GM23338 (cell line): Measurements from ENCODE around the gene CDHR3. TPM values are rescaled to one million over a fixed set of nuclear protein-coding genes. Genes with fewer than 3 reads are reported as not detected.

ENCODE experiments used
- ATAC-seq: fragments of 200-7000 bp; cut with Tn5 transposase; 3 replicates; pipeline ENCODE4 v1.9.1; 2020
- DNase-seq: peaks from one replicate; pipeline ENCODE4 v3.0.0-alpha.2; 2015; ENCODE audit warnings: low spot score
- H2AFZ ChIP-seq: fragments of 200-600 bp; sonication (generic); 2 replicates; pipeline ENCODE4 v1.8.0; 2016; ENCODE audit warnings: antibody characterized with exemption, mild to moderate bottlenecking, moderate library complexity
- H3F3A ChIP-seq: fragments of 200-600 bp; sonication (generic); replicated peaks from 2 replicates; pipeline ENCODE4 v1.8.0; 2017; ENCODE audit warnings: antibody characterized with exemption, mixed run types, low read depth
- H3K27ac ChIP-seq: fragments of 200-600 bp; sonication (generic); 2 replicates; pipeline ENCODE4 v1.6.1; 2016; ENCODE audit warnings: low read depth
- H3K27me3 ChIP-seq: fragments of 200-600 bp; sonication (generic); 2 replicates; pipeline ENCODE4 v1.8.0; 2016; ENCODE audit warnings: mild to moderate bottlenecking, mixed run types, moderate library complexity; ENCODE audit not compliant: insufficient read depth
- H3K36me3 ChIP-seq: fragments of 200-600 bp; sonication (generic); 2 replicates; pipeline ENCODE4 v1.8.0; 2016; ENCODE audit warnings: mild to moderate bottlenecking; ENCODE audit not compliant: insufficient read depth
- H3K4me1 ChIP-seq: fragments of 200-600 bp; sonication (generic); 2 replicates; pipeline ENCODE4 v1.8.0; 2016; ENCODE audit warnings: mild to moderate bottlenecking, moderate library complexity; ENCODE audit not compliant: insufficient read depth
- H3K4me2 ChIP-seq: fragments of 200-600 bp; sonication (generic); 2 replicates; pipeline ENCODE4 v1.7.1; 2017; ENCODE audit warnings: mixed run types
- H3K4me3 ChIP-seq: fragments of 200-600 bp; sonication (generic); 2 replicates; pipeline ENCODE4 v1.6.1; 2016; ENCODE audit warnings: mixed run types
- H3K79me2 ChIP-seq: fragments of 200-600 bp; sonication (generic); replicated peaks from 2 replicates; pipeline ENCODE4 v1.8.0; 2017; ENCODE audit warnings: mild to moderate bottlenecking; ENCODE audit not compliant: insufficient read depth
- H3K9me2 ChIP-seq: fragments of 200-600 bp; sonication (generic); 2 replicates; pipeline ENCODE4 v1.8.0; 2017; ENCODE audit not compliant: insufficient read depth
- H4K20me1 ChIP-seq: fragments of 200-600 bp; sonication (generic); replicated peaks from 2 replicates; pipeline ENCODE4 v1.8.0; 2017; ENCODE audit warnings: mild to moderate bottlenecking; ENCODE audit not compliant: insufficient read depth
- H3K27ac Mint-ChIP-seq: 2 replicates; pipeline ENCODE4 v1.8.0; 2020; ENCODE audit warnings: inconsistent platforms, mild to moderate bottlenecking, moderate library complexity, mixed read lengths
- H3K27me3 Mint-ChIP-seq: 3 replicates; pipeline ENCODE4 v1.8.0; 2022; ENCODE audit warnings: low read depth, mild to moderate bottlenecking, moderate library complexity, mixed read lengths, inconsistent platforms; ENCODE audit not compliant: insufficient read depth, poor library complexity
- H3K36me3 Mint-ChIP-seq: 3 replicates; pipeline ENCODE4 v1.8.0; 2021; ENCODE audit warnings: low read depth, mild to moderate bottlenecking, inconsistent platforms, moderate library complexity, mixed read lengths
- H3K4me1 Mint-ChIP-seq: 3 replicates; pipeline ENCODE4 v1.8.0; 2020; ENCODE audit warnings: mild to moderate bottlenecking, inconsistent platforms, mixed read lengths
- H3K4me3 Mint-ChIP-seq: 3 replicates; pipeline ENCODE4 v1.8.0; 2021; ENCODE audit warnings: moderate library complexity, mild to moderate bottlenecking, inconsistent platforms, mixed read lengths
- H3K9me3 Mint-ChIP-seq: 3 replicates; pipeline ENCODE4 v1.8.0; 2020; ENCODE audit warnings: moderate library complexity, mild to moderate bottlenecking, inconsistent platforms, mixed read lengths
- CREB1 ChIP-seq: fragments of 250-450 bp; sonication (Bioruptor Pico); IDR thresholded peaks from 2 replicates; pipeline ENCODE4 v1.5.0; 2020; ENCODE audit warnings: low read depth, mild to moderate bottlenecking, moderate library complexity
- CTCF ChIP-seq, 2 experiments: fragments of 200-600 bp in 1 of 2; sonication (generic) in 1 of 2; conservative IDR thresholded peaks; 2 replicates each; pipeline versions ENCODE4 v1.5.1 to v1.6.1; 2016 to 2017; ENCODE audit warnings: antibody characterized with exemption in 2 of 2, low read depth in 2 of 2, mild to moderate bottlenecking in 2 of 2, moderate library complexity in 1 of 2
- JUNB ChIP-seq: IDR thresholded peaks from one replicate; pipeline ENCODE4 v1.6.1; 2016; ENCODE audit warnings: antibody characterized with exemption; ENCODE audit not compliant: unreplicated experiment
- NANOG ChIP-seq: IDR thresholded peaks from 2 replicates; pipeline ENCODE4 v1.6.1; 2016; ENCODE audit warnings: antibody characterized with exemption, borderline replicate concordance
- POLR2AphosphoS5 ChIP-seq: IDR thresholded peaks from 2 replicates; pipeline ENCODE4 v1.6.1; 2016; ENCODE audit warnings: antibody characterized with exemption, low read depth
- REST ChIP-seq: IDR thresholded peaks from one replicate; pipeline ENCODE4 v1.6.1; 2018; ENCODE audit warnings: antibody characterized with exemption; ENCODE audit not compliant: unreplicated experiment
- STAT1 ChIP-seq: IDR thresholded peaks from one replicate; pipeline ENCODE4 v1.6.1; 2016; ENCODE audit warnings: antibody characterized with exemption; ENCODE audit not compliant: unreplicated experiment
- ZNF114 ChIP-seq: fragments of 250-450 bp; sonication (Bioruptor Pico); IDR thresholded peaks from 2 replicates; pipeline ENCODE4 v1.5.0; 2020; ENCODE audit warnings: mild to moderate bottlenecking, moderate library complexity
- polyA plus RNA-seq: library from polyadenylated mRNA; unstranded; fragments of >200 nt; fragmentation: Nextera tagmentation; extraction: Ambion mirVana; gene quantifications from 2 replicates; pipeline ENCODE4 v1.2.1, GENCODE V29; 2016
- total RNA-seq: library from RNA; depleted of rRNA; stranded (reverse); fragments of >200 nt; shearing (Covaris generic); gene quantifications from 2 replicates; pipeline ENCODE4 v1.2.3, GENCODE V29; 2014

CDHR3 gene
- total and polyA plus RNA-seq, 2 experiments from 2014 or later = 5.1 to 12.2 TPM

- TF ChIP-seq STAT1 (no peak), ZNF114 (CRISPR knock-in tag) (no peak), JUNB (no peak), CTCF (conservative IDR thresholded peaks at IDR 0.05; ENCODE audit: low read depth in 2 of 2) (no peak), REST (no peak), NANOG (no peak)
These were observed 9.2 kb downstream of the CDHR3 start (continued) for GRCh38 chr7:105972276-105972675.

DNA sequence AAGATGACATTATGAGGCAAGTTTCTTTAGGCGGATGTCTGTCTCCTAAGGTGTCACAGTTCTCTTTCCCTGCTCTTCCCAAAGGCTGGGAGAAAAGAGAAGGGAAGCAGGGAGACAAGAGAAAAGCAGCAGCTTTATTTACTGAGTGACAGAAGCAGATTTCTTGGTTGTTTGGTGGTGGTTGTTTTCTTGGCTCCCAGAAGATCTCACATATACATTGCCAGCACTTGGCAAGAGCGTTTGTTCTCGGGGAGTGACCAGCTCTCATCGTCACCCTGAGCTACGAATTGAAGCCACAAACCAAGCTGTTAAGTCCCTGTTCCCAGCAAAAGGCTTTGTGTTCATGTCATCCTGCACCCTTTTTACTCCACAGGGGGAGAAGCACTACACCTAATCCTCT is 11.4 kb downstream of the CDHR3 start:
- Mint-ChIP-seq H3K4me1 (peaks cover 21% of the 10 kb centered on the region), H3K9me3 (no peaks in the 10 kb centered on the region), H3K4me3 (no peak overlapping the region), H3K36me3 (no peaks in the 10 kb centered on the region), H3K27me3 (no peaks in the 10 kb centered on the region), H3K27ac (no peak overlapping the region)
- H3K4me3 ChIP-seq = no peak overlapping the region
- H3K36me3 ChIP-seq = no peaks in the 10 kb centered on the region
- no peaks in the 10 kb centered on the region for H3F3A ChIP-seq
- H3K79me2 ChIP-seq = no peaks in the 10 kb centered on the region
- no peak overlapping the region for H3K4me2 ChIP-seq
- H3K27ac ChIP-seq = no peak overlapping the region
- ATAC-seq (no peak), DNase-seq (no peak)
- no peaks in the 10 kb centered on the region for H3K4me1 ChIP-seq
- no peaks in the 10 kb centered on the region for H3K27me3 ChIP-seq
- 0 out of 2 replicates have a peak, but pooled peaks cover 5% of the 10 kb centered on the region for H3K9me2 ChIP-seq
- no peaks in the 10 kb centered on the region for H4K20me1 ChIP-seq
- no peak overlapping the region for H2AFZ ChIP-seq
- TF ChIP-seq CTCF (conservative IDR thresholded peaks at IDR 0.05; ENCODE audit: low read depth in 2 of 2) (no peak), POLR2AphosphoS5 (no peak), JUNB (no peak), REST (no peak), CREB1 (CRISPR knock-in tag) (no peak)
